ENCODE measurements around the gene ODAD4. TPM values are rescaled to one million over a fixed set of nuclear protein-coding genes. Genes with fewer than 3 reads are reported as not detected.

ODAD4 gene
- total RNA-seq, 1 experiment from 2014 or later: 0.98 TPM

DNA sequence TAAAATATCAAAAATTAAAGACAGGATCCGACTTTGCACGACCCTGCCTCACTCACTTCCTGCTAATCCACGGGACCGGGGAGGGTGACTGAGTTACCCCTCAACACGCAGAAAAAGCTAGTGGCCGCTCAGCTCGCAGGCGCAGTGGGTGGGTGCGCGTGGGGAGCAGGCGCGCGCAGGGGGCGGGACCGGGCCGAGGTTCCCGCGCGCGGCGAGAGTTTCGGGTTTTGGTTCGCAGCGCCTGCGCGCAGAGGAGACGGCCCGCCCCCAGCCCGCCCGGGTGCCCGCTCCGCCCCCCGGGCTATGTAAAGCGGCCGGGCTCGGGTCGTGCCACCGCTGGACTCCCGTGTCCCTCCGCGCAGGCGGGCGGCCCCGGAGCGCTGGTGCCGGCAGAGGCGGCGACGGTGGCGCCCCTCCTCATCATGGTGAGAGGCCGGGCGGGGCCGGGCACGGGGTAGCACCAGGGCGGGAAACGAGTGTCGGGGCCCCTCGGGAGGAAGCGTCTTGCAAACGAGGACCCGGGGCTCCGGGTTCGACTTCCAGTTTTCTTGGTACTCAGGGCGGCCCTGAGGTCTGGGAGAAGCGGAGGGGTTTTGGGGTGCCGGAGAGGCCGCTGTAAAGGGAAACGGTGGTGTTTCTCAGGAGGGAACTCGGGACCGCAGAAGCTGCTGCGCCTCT, 36.2 kb downstream of the ODAD4 start, which contains the start of gene CNP (continued):
- peak; percentile 92 for TF ChIP-seq POLR2AphosphoS5 (IDR thresholded peaks at IDR 0.05; ENCODE audit: low read depth, low read length)
- peak; percentile 74 for TF ChIP-seq YY1 (IDR thresholded peaks at IDR 0.05; ENCODE audit: extremely low read depth, insufficient replicate concordance, low read depth, low read length)
- peak; percentile 79; the same call in 1 of the 2 replicates for TF ChIP-seq ZFX (IDR thresholded peaks at IDR 0.05)
- TF ChIP-seq SP1 (IDR thresholded peaks at IDR 0.05; ENCODE audit: low read depth): peak; percentile 31; the same call in 1 of the 2 replicates
- TF ChIP-seq RAD21 (IDR thresholded peaks at IDR 0.05; ENCODE audit: low read depth): no peak
- TF ChIP-seq POLR2A (IDR thresholded peaks at IDR 0.05; ENCODE audit: borderline replicate concordance, extremely low read depth, insufficient read depth, insufficient read length): peak; percentile 79
- TF ChIP-seq, protein P1, sequence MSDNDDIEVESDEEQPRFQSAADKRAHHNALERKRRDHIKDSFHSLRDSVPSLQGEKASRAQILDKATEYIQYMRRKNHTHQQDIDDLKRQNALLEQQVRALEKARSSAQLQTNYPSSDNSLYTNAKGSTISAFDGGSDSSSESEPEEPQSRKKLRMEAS (IDR thresholded peaks at IDR 0.05): peak; percentile 81

DNA sequence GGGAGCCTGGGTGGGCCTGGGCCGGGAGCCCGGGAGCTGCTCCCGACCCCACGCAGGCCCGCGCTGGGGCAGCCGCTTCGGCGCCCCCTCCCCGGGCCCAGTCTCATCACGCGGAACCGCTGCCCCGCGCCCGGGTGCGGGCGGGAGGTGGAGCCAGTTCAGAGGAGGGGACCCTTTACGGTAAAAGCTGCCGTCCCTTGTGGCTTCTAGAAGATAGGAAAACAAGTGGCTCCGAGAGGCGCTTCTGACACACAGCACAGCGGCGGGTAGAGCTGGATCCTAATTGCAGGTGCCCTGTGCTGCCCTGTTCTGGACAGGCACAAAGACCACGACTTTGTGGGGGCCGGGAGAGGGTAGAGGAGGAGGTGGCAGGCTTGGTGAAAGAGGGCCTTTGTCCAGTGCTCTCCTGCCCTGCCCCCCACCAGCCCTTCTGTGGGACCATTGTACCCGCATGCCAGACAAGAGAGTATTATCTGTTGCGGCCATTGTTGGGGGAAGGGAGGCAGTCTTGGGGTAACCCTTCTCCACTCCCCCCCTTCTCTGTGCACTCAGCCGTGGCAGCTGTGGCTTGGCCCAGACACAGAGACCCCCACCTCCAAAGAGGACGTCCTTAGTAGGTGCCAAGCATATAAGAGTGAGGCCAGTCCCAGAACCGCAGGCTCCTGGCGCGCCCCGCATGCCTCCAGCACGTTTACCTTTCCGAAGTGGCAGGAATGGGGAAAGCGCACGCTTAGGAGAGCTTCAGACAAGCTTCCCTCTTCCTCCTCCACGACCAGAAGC, 36.9 kb downstream of the ODAD4 start:
- Histone ChIP-seq H3K4me1 (ENCODE audit: control insufficient read depth in 1 of 2, insufficient read depth in 2 of 2, low read length in 2 of 2) (peaks cover 7 to 22% of the 10 kb centered on the region in 2 experiments), H3K9ac (ENCODE audit: low read length) (peak overlapping the region; percentile 83), H3K4me3 (replicated peaks in 1 of 2; ENCODE audit: low read depth in 1 of 2, low read length in 2 of 2) (peak overlapping the region; percentile 54 to 77), H3K27me3 (ENCODE audit: insufficient read depth, low read length) (no peaks in the 10 kb centered on the region), H3K27ac (ENCODE audit: low read depth, low read length) (peak overlapping the region; percentile 73), H3K9me3 (ENCODE audit: control insufficient read depth in 1 of 2, insufficient read depth in 1 of 2, low read depth in 1 of 2, low read length in 2 of 2) (no peaks in the 10 kb centered on the region), H3K9me2 (ENCODE audit: insufficient read depth) (no peaks in the 10 kb centered on the region), H2AFZ (ENCODE audit: low read depth, low read length, poor library complexity, severe bottlenecking) (no peak overlapping the region), H3K4me2 (ENCODE audit: low read length) (peak overlapping the region; percentile 82), H3K79me2 (ENCODE audit: insufficient read depth, low read length) (peaks cover 21% of the 10 kb centered on the region), H4K20me1 (ENCODE audit: insufficient read depth) (no peaks in the 10 kb centered on the region), H3K36me3 (ENCODE audit: control insufficient read depth in 1 of 2, insufficient read depth in 2 of 2, low read length in 2 of 2) (peaks cover 10 to 23% of the 10 kb centered on the region in 2 experiments; a peak in 2 of 4 replicates)
- ATAC-seq (peak; percentile 0; the same call in 1 of the 2 replicates), DNase-seq (ENCODE audit: low read depth, low spot score) (peak; percentile 4)
- RAD21 ChIA-PET (ENCODE audit: low non-redundant PET in 1 of 2, low total read pairs in 2 of 2, uncharacterized antibody in 2 of 2, unreplicated experiment in 2 of 2): no interaction called here
- intact Hi-C loops (cut with micrococcal nuclease): loop anchor here (5.0 kb wide), 1 partner anchor 50 kb away; the partner anchor contains the start of gene DNAJC7
- TF ChIP-seq SP1 (IDR thresholded peaks at IDR 0.05; ENCODE audit: low read depth) (no peak), ZFX (IDR thresholded peaks at IDR 0.05) (peak; percentile 55; the same call in 1 of the 2 replicates)
- no TSS peak for BruUV-seq (replicated peaks)
- POLR2A ChIA-PET: interaction anchor here (1.6 to 3.0 kb wide), 2 partner anchors 12 to 51 kb away, joined by 3 to 17 read pairs; partner anchors contain the start of gene DNAJC7
- CTCF ChIA-PET: interaction anchor here (1.3 to 3.0 kb wide), 3 partner anchors 52 to 134 kb away, joined by 4 to 15 read pairs (median 12); partner anchors contain the start of genes DNAJC7 and NKIRAS2
